Activated T-helper 1 cell treated with anti-CD3 and anti-CD28 coated beads, Interleukin-12 subunit alpha, Interleukin-12 subunit beta, Interleukin-2, Interleukin-4 antibody, amounts not matched to agents 30 ng/mL and 10 ng/mL and 1 ng/mL, durations not matched to agents 14 hours and 24 hours and 36 hours (primary cell): ENCODE results near the gene FAM161A. TPM values are rescaled to one million over a fixed set of nuclear protein-coding genes. Genes with fewer than 3 reads are reported as not detected.
"Not testable (repeated sequence)": the region's sequence is repeated elsewhere in the genome, so short reads cannot be mapped to it uniquely, and the experiment has no call there.

Experiments
- DNase-seq: peaks from one replicate; pipeline ENCODE4 v3.0.0; 2021; ENCODE audit warnings: low spot score
- H3K27ac Mint-ChIP-seq: one replicate; pipeline ENCODE4 v1.8.0; 2021; ENCODE audit warnings: mild to moderate bottlenecking, mixed read lengths
- H3K27me3 Mint-ChIP-seq: one replicate; pipeline ENCODE4 v1.8.0; 2022; ENCODE audit warnings: mild to moderate bottlenecking, moderate library complexity, mixed read lengths; ENCODE audit not compliant: insufficient read depth
- H3K36me3 Mint-ChIP-seq: one replicate; pipeline ENCODE4 v1.8.0; 2021; ENCODE audit warnings: low read depth, mixed read lengths
- H3K4me1 Mint-ChIP-seq: one replicate; pipeline ENCODE4 v1.8.0; 2021; ENCODE audit warnings: low read depth, mixed read lengths
- H3K4me3 Mint-ChIP-seq: one replicate; pipeline ENCODE4 v1.8.0; 2021; ENCODE audit warnings: mild to moderate bottlenecking, moderate library complexity, mixed read lengths
- H3K9me3 Mint-ChIP-seq: one replicate; pipeline ENCODE4 v1.8.0; 2021; ENCODE audit warnings: mixed read lengths
- intact Hi-C: fragments of 100-400 bp; cut with micrococcal nuclease; formaldehyde crosslinking; loops from one replicate; pipeline ENCODE4 v1.15.1; 2024
- total RNA-seq: library from RNA; stranded (reverse); gene quantifications from 2 replicates; pipeline ENCODE4 v1.2.3, GENCODE V29; 2022

FAM161A gene
- total RNA-seq, 1 donor from 2014 or later, result 3.7 TPM

- DNase-seq, H3K4me1 Mint-ChIP-seq, H3K9me3 Mint-ChIP-seq, intact Hi-C loops, H3K4me3 Mint-ChIP-seq, H3K27me3 Mint-ChIP-seq, H3K27ac Mint-ChIP-seq: not testable (repeated sequence)
- peaks cover 48% of the 10 kb centered on the region for H3K36me3 Mint-ChIP-seq
Observed at GRCh38 chr2:61866482-61867089, 12.7 kb upstream of the FAM161A start.

GRCh38 chr2:61862085-61862484, 8.2 kb upstream of the FAM161A start:
- Mint-ChIP-seq H3K36me3 (peaks cover 30% of the 10 kb centered on the region), H3K4me3 (no peak overlapping the region), H3K4me1 (peaks cover 2% of the 10 kb centered on the region), H3K27me3 (no peaks in the 10 kb centered on the region), H3K9me3 (no peaks in the 10 kb centered on the region), H3K27ac (no peak overlapping the region)
- intact Hi-C loops, result no loop called here
- DNase-seq, result no peak

- intact Hi-C loops, result loop anchor here (10.0 kb wide), 2 partner anchors 1052 to 1102 kb away; partner anchors contain the start of gene PAPOLG
- Mint-ChIP-seq H3K4me1 (peaks cover 23% of the 10 kb centered on the region), H3K27me3 (no peaks in the 10 kb centered on the region), H3K4me3 (peak overlapping the region; percentile 12), H3K27ac (no peak overlapping the region), H3K36me3 (peaks cover 12% of the 10 kb centered on the region), H3K9me3 (no peaks in the 10 kb centered on the region)
- DNase-seq, result no peak
Observed at GRCh38 chr2:61857224-61857623, 3.4 kb upstream of the FAM161A start.

GRCh38 chr2:61855318-61855613, 1.4 kb upstream of the FAM161A start:
- Mint-ChIP-seq H3K4me1 (peaks cover 23% of the 10 kb centered on the region), H3K36me3 (peaks cover 8% of the 10 kb centered on the region), H3K4me3 (peak overlapping the region; percentile 98), H3K27ac (peak overlapping the region; percentile 88), H3K27me3 (no peaks in the 10 kb centered on the region), H3K9me3 (no peaks in the 10 kb centered on the region)
- no peak for DNase-seq
- intact Hi-C loops, result loop anchor here (2.0 to 10.0 kb wide), 3 partner anchors 14 to 1100 kb away; partner anchors contain the start of gene PAPOLG

DNA sequence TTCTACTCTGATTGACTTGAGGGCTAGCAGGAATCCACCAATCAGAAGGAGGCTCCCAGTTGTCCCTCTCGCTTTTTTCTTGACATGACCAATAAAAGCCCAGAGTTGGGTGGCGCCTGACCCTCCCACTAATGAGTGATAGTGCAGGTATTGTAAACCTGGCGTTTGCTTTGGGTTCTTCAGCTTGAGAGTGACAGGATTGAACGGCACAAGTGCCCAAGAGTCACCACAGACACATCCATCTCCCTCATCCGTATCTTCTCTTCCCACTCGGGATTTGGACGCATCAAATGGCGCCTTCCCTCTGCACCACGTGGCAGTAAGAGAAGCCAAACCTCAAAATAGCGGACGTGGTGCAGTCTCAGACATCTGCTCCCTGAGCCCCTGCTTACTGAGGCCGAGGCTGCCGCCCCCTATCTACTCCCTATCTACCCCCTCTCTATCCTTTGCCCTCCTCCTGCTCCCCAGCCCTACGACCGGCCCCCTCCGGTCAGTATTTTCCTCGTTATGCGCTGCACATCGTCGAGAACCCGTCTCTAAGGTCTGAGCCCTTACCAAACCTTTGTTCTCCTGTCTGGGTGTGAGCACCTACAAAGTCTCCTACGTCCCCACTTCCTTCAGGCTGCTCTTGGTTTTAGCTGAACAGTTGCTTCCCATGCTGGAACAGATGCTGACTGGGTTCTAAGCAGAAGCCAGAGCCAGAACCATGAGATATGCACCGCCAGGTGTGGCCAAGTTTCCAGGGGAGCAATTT, 881 bp upstream of the FAM161A start:
- intact Hi-C loops, result loop anchor here (1.0 to 10.0 kb wide), 14 partner anchors 14 to 1734 kb away; partner anchors contain the start of genes B3GNT2, CCT4, COMMD1 and EHBP1
- no peaks in the 10 kb centered on the region for H3K27me3 Mint-ChIP-seq
- H3K27ac Mint-ChIP-seq, result peak overlapping the region; percentile 88
- H3K4me1 Mint-ChIP-seq, result peaks cover 23% of the 10 kb centered on the region
- H3K36me3 Mint-ChIP-seq, result peaks cover 6% of the 10 kb centered on the region
- peak overlapping the region; percentile 98 for H3K4me3 Mint-ChIP-seq
- H3K9me3 Mint-ChIP-seq, result no peaks in the 10 kb centered on the region
- peak; percentile 87 for DNase-seq

DNA sequence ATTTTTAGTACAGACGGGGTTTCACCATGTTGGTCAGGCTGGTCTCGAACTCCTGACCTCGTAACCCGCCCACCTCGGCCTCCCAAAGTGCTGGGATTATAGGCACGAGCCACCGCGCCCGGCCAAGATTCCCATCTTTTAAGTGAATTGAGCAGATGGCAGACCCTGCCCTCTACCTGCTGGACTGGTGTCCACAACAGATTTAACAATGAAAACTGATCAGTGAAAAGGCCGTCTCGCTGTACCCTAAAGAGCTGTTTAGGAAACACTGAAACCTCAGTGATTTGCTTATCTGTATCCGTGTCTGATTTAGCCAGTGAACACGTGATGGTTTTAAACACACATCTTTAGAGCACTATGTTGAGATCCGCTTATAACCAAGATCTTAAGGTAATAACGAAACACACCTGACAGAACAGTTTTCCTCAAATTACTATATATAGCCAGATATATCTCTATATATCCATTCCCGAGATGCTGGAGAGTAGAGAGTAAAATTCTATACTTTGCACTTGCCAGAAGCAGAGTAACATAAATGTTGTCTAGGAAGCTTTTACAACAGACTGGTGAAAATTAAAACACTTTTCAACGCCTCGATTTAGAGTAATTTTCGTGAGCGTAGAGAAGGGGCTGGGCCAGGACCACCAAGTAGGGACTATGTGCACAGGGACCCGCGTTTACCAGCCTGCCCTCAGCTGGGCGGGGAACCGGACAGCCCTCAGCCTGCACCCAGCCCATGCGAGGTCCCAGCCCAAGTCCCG, 594 bp downstream of the FAM161A start:
- peak overlapping the region; percentile 98 for H3K4me3 Mint-ChIP-seq
- no peaks in the 10 kb centered on the region for H3K9me3 Mint-ChIP-seq
- no peaks in the 10 kb centered on the region for H3K27me3 Mint-ChIP-seq
- intact Hi-C loops, result loop anchor here (5.0 to 10.0 kb wide), 4 partner anchors 344 to 1098 kb away; partner anchors contain the start of genes B3GNT2, PAPOLG, PEX13 and PUS10
- peaks cover 23% of the 10 kb centered on the region for H3K4me1 Mint-ChIP-seq
- H3K36me3 Mint-ChIP-seq, result peaks cover 6% of the 10 kb centered on the region
- DNase-seq, result no peak
- peak overlapping the region; percentile 88 for H3K27ac Mint-ChIP-seq

DNA sequence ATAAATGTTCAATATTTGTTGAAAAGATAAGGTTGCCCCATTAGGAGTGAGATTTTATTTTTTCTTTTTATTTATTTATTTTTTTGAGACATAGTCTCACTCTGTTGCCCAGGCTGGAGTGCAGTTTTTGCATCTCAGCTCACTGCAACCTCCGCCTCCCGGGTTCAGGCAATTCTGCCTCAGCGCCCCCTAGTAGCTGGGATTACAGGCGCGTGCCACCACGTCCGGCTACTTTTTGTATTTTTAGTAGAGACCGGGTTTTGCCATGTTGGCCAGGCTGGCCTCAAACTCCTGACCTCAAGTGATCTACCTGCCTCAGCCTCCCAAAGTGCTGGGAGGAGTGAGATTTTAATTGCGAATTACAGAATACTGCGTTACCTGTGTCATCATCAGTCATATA, 2.6 kb downstream of the FAM161A start:
- not testable (repeated sequence) for H3K27ac Mint-ChIP-seq, H3K27me3 Mint-ChIP-seq, H3K4me3 Mint-ChIP-seq, H3K36me3 Mint-ChIP-seq, H3K9me3 Mint-ChIP-seq, DNase-seq
- peaks cover 15% of the 10 kb centered on the region for H3K4me1 Mint-ChIP-seq
- intact Hi-C loops, result loop anchor here (5.0 to 10.0 kb wide), 4 partner anchors 346 to 1096 kb away; partner anchors contain the start of genes B3GNT2, PAPOLG, PEX13 and PUS10

DNA sequence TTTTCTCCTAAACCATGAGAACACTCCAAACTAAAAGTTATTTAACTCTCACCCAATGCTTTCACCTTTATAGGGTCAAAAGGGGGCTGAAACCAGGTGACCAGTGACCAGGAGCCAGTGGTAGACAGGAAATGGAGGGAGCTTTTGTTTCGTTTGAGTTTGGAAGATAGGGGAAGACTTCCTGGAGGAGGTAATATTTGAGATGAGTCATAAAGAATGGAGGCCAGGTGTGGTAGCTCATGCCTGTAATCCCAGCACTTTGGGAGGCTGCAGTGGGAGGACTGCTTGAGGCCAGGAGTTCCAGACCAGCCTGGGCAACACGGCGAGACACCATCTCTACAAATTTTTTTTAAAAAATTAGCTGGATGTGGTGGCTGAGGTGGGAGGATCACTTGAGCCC, 8.5 kb downstream of the FAM161A start:
- Mint-ChIP-seq H3K4me1 (no peaks in the 10 kb centered on the region), H3K4me3 (no peak overlapping the region), H3K27me3 (no peaks in the 10 kb centered on the region), H3K36me3 (no peaks in the 10 kb centered on the region), H3K9me3 (no peaks in the 10 kb centered on the region), H3K27ac (no peak overlapping the region)
- intact Hi-C loops, result no loop called here
- no peak for DNase-seq

DNA sequence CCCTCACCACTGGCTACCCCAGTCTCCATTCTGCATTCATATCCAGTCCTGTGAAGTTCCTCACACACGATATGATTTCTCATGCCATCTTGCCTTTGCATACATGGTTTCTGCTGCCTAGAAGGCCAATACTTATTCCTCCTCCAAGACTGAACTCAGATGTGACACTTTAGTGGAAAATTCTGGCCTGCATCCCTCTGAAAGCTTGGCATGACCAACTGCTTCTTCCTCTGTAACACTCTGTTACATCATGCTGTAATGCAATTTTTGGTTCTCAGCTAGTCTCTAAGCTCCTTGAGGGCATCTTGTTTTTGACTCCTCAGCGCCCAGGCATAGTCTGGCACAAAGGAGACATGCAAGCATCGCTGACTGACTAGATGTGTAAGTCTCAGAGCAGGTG, 12.6 kb downstream of the FAM161A start:
- Mint-ChIP-seq H3K36me3 (no peaks in the 10 kb centered on the region), H3K27ac (no peak overlapping the region), H3K27me3 (no peaks in the 10 kb centered on the region), H3K4me3 (no peak overlapping the region), H3K9me3 (no peaks in the 10 kb centered on the region), H3K4me1 (no peaks in the 10 kb centered on the region)
- intact Hi-C loops, result no loop called here
- no peak for DNase-seq

GRCh38 chr2:61834893-61835292, 19.0 kb downstream of the FAM161A start:
- H3K27me3 Mint-ChIP-seq, result no peaks in the 10 kb centered on the region
- no peaks in the 10 kb centered on the region for H3K9me3 Mint-ChIP-seq
- intact Hi-C loops, result no loop called here
- H3K36me3 Mint-ChIP-seq, result no peaks in the 10 kb centered on the region
- no peaks in the 10 kb centered on the region for H3K4me1 Mint-ChIP-seq
- DNase-seq, result no peak
- H3K27ac Mint-ChIP-seq, result no peak overlapping the region
- no peak overlapping the region for H3K4me3 Mint-ChIP-seq

GRCh38 chr2:61833971-61834370, 19.9 kb downstream of the FAM161A start:
- intact Hi-C loops, result no loop called here
- H3K4me1 Mint-ChIP-seq, result no peaks in the 10 kb centered on the region
- H3K9me3 Mint-ChIP-seq, result no peaks in the 10 kb centered on the region
- no peak overlapping the region for H3K4me3 Mint-ChIP-seq
- H3K27ac Mint-ChIP-seq, result no peak overlapping the region
- H3K27me3 Mint-ChIP-seq, result no peaks in the 10 kb centered on the region
- no peaks in the 10 kb centered on the region for H3K36me3 Mint-ChIP-seq
- no peak for DNase-seq

DNA sequence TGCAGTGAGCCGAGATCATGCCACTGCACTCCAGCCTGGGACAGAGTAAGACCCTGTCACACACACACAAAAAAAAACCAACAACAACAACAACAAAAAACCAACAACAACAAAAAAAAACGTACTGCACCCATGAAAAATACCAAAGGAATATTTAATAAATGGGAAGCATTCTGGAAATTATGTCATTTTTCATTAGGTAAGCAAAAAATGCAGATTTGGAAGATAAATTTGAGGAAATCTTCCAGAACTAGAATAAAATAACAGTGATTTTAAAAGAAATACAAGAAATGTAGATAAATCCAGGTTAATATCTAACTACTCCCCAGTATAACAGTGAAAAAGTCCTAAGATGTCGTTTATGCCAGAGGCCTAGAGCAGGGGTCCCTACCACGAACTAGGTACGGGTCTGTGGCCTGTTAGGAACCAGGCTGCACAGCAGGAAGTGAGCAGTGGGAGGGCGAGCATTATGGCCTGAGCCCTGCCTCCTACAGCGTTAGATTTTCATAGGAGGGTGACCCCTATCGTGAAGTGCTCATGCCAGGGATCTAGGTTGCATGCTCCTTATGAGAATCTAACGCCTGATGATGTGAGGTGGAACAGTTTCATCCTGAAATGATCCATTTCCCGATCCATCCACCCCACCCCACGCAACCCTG, 21.5 kb downstream of the FAM161A start:
- no peak for DNase-seq

More for the DNA sequence above, 21.5 kb downstream of the FAM161A start:
- intact Hi-C loops, result no loop called here
- no peaks in the 10 kb centered on the region for H3K9me3 Mint-ChIP-seq
- H3K27ac Mint-ChIP-seq, result no peak overlapping the region
- H3K4me1 Mint-ChIP-seq, result no peaks in the 10 kb centered on the region
- no peaks in the 10 kb centered on the region for H3K36me3 Mint-ChIP-seq
- no peaks in the 10 kb centered on the region for H3K27me3 Mint-ChIP-seq
- no peak overlapping the region for H3K4me3 Mint-ChIP-seq
